ENCODE data around the gene GRHPR. TPM values are rescaled to one million over a fixed set of nuclear protein-coding genes. Genes with fewer than 3 reads are reported as not detected.
A peak's percentile ranks its signal among the peaks of the same experiment; 100 is the strongest.

Gene GRHPR
- total and polyA plus RNA-seq, 10 of the 15 experiments (the other 5 are each of a cell fraction or from before 2014, with no cell fraction given) = 52.4 to 194 (median 126) TPM

GRCh38 chr9:37465249-37466036, 42.9 kb downstream of the GRHPR start, which contains the start of gene ZBTB5 (continued):
- TF ChIP-seq STAT1 (conservative IDR thresholded peaks at IDR 0.05) (no peak), LARP7 (IDR thresholded peaks at IDR 0.05) (no peak), TBL1XR1 (IDR thresholded peaks at IDR 0.05; ENCODE audit: low read depth, low read length) (no peak; the same call in 1 of the 2 replicates), MLLT1 (IDR thresholded peaks at IDR 0.05) (0 out of 2 replicates have a peak, but pooled peaks have one; percentile 75), ZNF384 (IDR thresholded peaks at IDR 0.05; ENCODE audit: borderline replicate concordance, low read depth, low read length) (no peak), ESRRA (IDR thresholded peaks at IDR 0.05; ENCODE audit: low read length) (peak; percentile 52; the same call in 1 of the 2 replicates), ATF3 (IDR thresholded peaks at IDR 0.05; ENCODE audit: borderline replicate concordance, extremely low read depth, low read depth, low read length) (no peak), PAX5 (IDR thresholded peaks at IDR 0.05; ENCODE audit: borderline replicate concordance, low read depth, low read length) (peak; percentile 65; the same call in 1 of the 2 replicates)
- TF ChIP-seq, protein P1, sequence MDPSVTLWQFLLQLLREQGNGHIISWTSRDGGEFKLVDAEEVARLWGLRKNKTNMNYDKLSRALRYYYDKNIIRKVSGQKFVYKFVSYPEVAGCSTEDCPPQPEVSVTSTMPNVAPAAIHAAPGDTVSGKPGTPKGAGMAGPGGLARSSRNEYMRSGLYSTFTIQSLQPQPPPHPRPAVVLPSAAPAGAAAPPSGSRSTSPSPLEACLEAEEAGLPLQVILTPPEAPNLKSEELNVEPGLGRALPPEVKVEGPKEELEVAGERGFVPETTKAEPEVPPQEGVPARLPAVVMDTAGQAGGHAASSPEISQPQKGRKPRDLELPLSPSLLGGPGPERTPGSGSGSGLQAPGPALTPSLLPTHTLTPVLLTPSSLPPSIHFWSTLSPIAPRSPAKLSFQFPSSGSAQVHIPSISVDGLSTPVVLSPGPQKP (IDR thresholded peaks at IDR 0.05; ENCODE audit: low read depth, low read length) = peak; percentile 72
- TF ChIP-seq, protein P2, sequence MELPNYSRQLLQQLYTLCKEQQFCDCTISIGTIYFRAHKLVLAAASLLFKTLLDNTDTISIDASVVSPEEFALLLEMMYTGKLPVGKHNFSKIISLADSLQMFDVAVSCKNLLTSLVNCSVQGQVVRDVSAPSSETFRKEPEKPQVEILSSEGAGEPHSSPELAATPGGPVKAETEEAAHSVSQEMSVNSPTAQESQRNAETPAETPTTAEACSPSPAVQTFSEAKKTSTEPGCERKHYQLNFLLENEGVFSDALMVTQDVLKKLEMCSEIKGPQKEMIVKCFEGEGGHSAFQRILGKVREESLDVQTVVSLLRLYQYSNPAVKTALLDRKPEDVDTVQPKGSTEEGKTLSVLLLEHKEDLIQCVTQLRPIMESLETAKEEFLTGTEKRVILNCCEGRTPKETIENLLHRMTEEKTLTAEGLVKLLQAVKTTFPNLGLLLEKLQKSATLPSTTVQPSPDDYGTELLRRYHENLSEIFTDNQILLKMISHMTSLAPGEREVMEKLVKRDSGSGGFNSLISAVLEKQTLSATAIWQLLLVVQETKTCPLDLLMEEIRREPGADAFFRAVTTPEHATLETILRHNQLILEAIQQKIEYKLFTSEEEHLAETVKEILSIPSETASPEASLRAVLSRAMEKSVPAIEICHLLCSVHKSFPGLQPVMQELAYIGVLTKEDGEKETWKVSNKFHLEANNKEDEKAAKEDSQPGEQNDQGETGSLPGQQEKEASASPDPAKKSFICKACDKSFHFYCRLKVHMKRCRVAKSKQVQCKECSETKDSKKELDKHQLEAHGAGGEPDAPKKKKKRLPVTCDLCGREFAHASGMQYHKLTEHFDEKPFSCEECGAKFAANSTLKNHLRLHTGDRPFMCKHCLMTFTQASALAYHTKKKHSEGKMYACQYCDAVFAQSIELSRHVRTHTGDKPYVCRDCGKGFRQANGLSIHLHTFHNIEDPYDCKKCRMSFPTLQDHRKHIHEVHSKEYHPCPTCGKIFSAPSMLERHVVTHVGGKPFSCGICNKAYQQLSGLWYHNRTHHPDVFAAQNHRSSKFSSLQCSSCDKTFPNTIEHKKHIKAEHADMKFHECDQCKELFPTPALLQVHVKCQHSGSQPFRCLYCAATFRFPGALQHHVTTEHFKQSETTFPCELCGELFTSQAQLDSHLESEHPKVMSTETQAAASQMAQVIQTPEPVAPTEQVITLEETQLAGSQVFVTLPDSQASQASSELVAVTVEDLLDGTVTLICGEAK (IDR thresholded peaks at IDR 0.05; ENCODE audit: borderline replicate concordance) = peak; percentile 87
- TF ChIP-seq, protein P3, sequence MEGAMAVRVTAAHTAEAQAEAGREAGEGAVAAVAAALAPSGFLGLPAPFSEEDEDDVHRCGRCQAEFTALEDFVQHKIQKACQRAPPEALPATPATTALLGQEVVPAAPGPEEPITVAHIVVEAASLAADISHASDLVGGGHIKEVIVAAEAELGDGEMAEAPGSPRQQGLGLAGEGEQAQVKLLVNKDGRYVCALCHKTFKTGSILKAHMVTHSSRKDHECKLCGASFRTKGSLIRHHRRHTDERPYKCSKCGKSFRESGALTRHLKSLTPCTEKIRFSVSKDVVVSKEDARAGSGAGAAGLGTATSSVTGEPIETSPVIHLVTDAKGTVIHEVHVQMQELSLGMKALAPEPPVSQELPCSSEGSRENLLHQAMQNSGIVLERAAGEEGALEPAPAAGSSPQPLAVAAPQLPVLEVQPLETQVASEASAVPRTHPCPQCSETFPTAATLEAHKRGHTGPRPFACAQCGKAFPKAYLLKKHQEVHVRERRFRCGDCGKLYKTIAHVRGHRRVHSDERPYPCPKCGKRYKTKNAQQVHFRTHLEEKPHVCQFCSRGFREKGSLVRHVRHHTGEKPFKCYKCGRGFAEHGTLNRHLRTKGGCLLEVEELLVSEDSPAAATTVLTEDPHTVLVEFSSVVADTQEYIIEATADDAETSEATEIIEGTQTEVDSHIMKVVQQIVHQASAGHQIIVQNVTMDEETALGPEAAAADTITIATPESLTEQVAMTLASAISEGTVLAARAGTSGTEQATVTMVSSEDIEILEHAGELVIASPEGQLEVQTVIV (IDR thresholded peaks at IDR 0.05; ENCODE audit: borderline replicate concordance, partially characterized antibody) = peak; percentile 29

Measured in GM12878 (cell line).